K562 (cell line): ENCODE results near the gene ALKBH8. TPM values are rescaled to one million over a fixed set of nuclear protein-coding genes. Genes with fewer than 3 reads are reported as not detected.

Experiments
- CCAR2 ChIP-seq: fragments of 200-400 bp; formaldehyde crosslinking; IDR thresholded peaks from 2 replicates; pipeline ENCODE4 v1.6.1; 2017; ENCODE audit warnings: mild to moderate bottlenecking, low read depth, low read length
- HNRNPK ChIP-seq: fragments of 200-400 bp; formaldehyde crosslinking; IDR thresholded peaks from one replicate; pipeline ENCODE4 v1.6.1; 2018; ENCODE audit warnings: mild to moderate bottlenecking, low read depth, low read length; ENCODE audit not compliant: poor library complexity, severe bottlenecking
- IRF1 ChIP-seq: sonication (generic); formaldehyde crosslinking; IDR thresholded peaks from 2 replicates; pipeline ENCODE4 v1.8.0; 2022; ENCODE audit warnings: missing genetic modification reagents, mild to moderate bottlenecking, borderline replicate concordance
- MTA2 ChIP-seq: fragments of 450-650 bp; IDR thresholded peaks from 2 replicates; pipeline ENCODE4 v1.6.1; 2016; ENCODE audit warnings: low read depth
- MYNN ChIP-seq, 2 experiments: sonication (generic); formaldehyde crosslinking in 1 of 2; IDR thresholded peaks; 2 replicates each; pipeline versions ENCODE4 v1.5.0 to v1.6.1; 2016 to 2020; ENCODE audit warnings: antibody characterized with exemption in 1 of 2, missing genetic modification reagents in 1 of 2
- PML ChIP-seq: IDR thresholded peaks from 2 replicates; pipeline ENCODE4 v1.6.1; 2012; ENCODE audit warnings: low read length, inconsistent platforms
- RCOR1 ChIP-seq, 2 experiments: IDR thresholded peaks; 2 replicates each; pipeline ENCODE4 v1.6.1; 2012; ENCODE audit warnings: low read depth in 2 of 2, low read length in 2 of 2, borderline replicate concordance in 1 of 2, improper control_type of control experiment in 1 of 2
- TEAD4 ChIP-seq, 2 experiments: sonication (generic) in 1 of 2; formaldehyde crosslinking in 1 of 2; IDR thresholded peaks; 2 replicates each; pipeline versions ENCODE4 v1.6.1 to v1.8.0; 2012 to 2022; ENCODE audit warnings: borderline replicate concordance in 1 of 2, inconsistent platforms in 1 of 2, low read length in 1 of 2, mild to moderate bottlenecking in 1 of 2, missing genetic modification reagents in 1 of 2
- TFAM ChIP-seq: fragments of 250-450 bp; sonication (Bioruptor Pico); conservative IDR thresholded peaks from 2 replicates; pipeline ENCODE4 v1.5.0; 2021; ENCODE audit warnings: mild to moderate bottlenecking, moderate library complexity
- ZC3H8 ChIP-seq: fragments of 450-650 bp; IDR thresholded peaks from 2 replicates; pipeline ENCODE4 v1.6.1; 2017
- ZHX1 ChIP-seq: fragments of 150-350 bp; conservative IDR thresholded peaks from 2 replicates; pipeline ENCODE4 v1.6.1; 2014; ENCODE audit warnings: low read length
- ZNF444 ChIP-seq: fragments of 250-450 bp; sonication (Bioruptor Pico); IDR thresholded peaks from 2 replicates; pipeline ENCODE4 v1.4.0; 2020; ENCODE audit warnings: mild to moderate bottlenecking, moderate library complexity
- ZNF518B ChIP-seq: fragments of 250-450 bp; sonication (Bioruptor Pico); IDR thresholded peaks from 2 replicates; pipeline ENCODE4 v1.5.0; 2021; ENCODE audit warnings: mild to moderate bottlenecking, moderate library complexity
- ZSCAN32 ChIP-seq: fragments of 450-650 bp; formaldehyde crosslinking; IDR thresholded peaks from 2 replicates; pipeline ENCODE4 v1.4.0; 2020; ENCODE audit warnings: mild to moderate bottlenecking, moderate library complexity
- polyA plus RNA-seq, 8 experiments: library from polyadenylated mRNA; depleted of rRNA in 4 of 8; stranded (reverse) in 5 of 8; unstranded in 3 of 8; fragments of >200 nt; fragmentation: Nextera tagmentation in 2 of 8; fragmentation: Illumina TruSeq in 1 of 8; extraction: Ambion mirVana in 2 of 8; extraction: Trizol in 1 of 8; gene quantifications; 2 replicates each; pipeline versions ENCODE4 v1.2.1 to v1.2.3, GENCODE V29; 2011 to 2014; ENCODE audit warnings: inconsistent platforms in 1 of 8, missing spikeins in 1 of 8
- total RNA-seq, 7 experiments: library from RNA; depleted of rRNA in 6 of 7; stranded (reverse); fragments of >200 nt in 6 of 7; fragmentation: Illumina TruSeq in 2 of 7; extraction: Trizol in 2 of 7; gene quantifications; 2 replicates each; pipeline versions ENCODE4 v1.2.1 to v1.2.3, GENCODE V29; 2011 to 2021; ENCODE audit warnings: low replicate concordance in 1 of 7
- TF ChIP-seq, protein P1 (sequence below): sonication (generic); formaldehyde crosslinking; IDR thresholded peaks from 2 replicates; pipeline ENCODE4 v1.8.1; 2023; ENCODE audit warnings: missing genetic modification reagents, mild to moderate bottlenecking, borderline replicate concordance

ALKBH8 gene
- total and polyA plus RNA-seq, 9 of the 15 experiments (the other 6 are each of a cell fraction or from before 2014, with no cell fraction given): 4.3 to 14.4 (median 9.1) TPM

DNA sequence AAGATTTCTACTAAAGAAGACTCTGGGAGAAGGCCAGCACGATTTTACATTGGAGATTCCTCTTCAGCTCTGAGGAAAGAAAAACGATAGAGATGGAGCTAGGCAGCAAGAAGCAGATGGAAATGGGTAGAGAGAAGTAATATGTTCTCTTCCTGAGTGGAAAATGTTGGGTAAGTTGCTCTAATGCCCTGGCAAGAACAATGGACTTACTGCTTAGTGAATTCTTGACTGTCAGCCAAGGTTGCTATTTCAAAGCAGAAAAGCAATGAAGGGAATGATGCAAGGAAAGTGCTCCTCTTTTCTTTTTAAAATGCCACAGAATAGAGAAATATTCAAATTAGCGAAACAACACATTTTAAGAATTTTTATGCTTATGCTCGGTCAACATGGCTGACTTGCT lies 69.5 kb downstream of the ALKBH8 start (continued):
- TF ChIP-seq, protein P1, sequence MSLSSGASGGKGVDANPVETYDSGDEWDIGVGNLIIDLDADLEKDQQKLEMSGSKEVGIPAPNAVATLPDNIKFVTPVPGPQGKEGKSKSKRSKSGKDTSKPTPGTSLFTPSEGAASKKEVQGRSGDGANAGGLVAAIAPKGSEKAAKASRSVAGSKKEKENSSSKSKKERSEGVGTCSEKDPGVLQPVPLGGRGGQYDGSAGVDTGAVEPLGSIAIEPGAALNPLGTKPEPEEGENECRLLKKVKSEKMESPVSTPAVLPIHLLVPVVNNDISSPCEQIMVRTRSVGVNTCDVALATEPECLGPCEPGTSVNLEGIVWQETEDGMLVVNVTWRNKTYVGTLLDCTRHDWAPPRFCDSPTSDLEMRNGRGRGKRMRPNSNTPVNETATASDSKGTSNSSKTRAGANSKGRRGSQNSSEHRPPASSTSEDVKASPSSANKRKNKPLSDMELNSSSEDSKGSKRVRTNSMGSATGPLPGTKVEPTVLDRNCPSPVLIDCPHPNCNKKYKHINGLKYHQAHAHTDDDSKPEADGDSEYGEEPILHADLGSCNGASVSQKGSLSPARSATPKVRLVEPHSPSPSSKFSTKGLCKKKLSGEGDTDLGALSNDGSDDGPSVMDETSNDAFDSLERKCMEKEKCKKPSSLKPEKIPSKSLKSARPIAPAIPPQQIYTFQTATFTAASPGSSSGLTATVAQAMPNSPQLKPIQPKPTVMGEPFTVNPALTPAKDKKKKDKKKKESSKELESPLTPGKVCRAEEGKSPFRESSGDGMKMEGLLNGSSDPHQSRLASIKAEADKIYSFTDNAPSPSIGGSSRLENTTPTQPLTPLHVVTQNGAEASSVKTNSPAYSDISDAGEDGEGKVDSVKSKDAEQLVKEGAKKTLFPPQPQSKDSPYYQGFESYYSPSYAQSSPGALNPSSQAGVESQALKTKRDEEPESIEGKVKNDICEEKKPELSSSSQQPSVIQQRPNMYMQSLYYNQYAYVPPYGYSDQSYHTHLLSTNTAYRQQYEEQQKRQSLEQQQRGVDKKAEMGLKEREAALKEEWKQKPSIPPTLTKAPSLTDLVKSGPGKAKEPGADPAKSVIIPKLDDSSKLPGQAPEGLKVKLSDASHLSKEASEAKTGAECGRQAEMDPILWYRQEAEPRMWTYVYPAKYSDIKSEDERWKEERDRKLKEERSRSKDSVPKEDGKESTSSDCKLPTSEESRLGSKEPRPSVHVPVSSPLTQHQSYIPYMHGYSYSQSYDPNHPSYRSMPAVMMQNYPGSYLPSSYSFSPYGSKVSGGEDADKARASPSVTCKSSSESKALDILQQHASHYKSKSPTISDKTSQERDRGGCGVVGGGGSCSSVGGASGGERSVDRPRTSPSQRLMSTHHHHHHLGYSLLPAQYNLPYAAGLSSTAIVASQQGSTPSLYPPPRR (CRISPR knock-in tag): no peak
- TF ChIP-seq MYNN (IDR thresholded peaks at IDR 0.05): no peak
- no peak for TF ChIP-seq MYNN (CRISPR knock-in tag; IDR thresholded peaks at IDR 0.05)
- no peak for TF ChIP-seq RCOR1 (IDR thresholded peaks at IDR 0.05; ENCODE audit: borderline replicate concordance in 1 of 2, low read depth in 2 of 2, low read length in 2 of 2)
- TF ChIP-seq ZSCAN32 (CRISPR knock-in tag): no peak
- no peak for TF ChIP-seq MTA2
- no peak for TF ChIP-seq ZHX1
- no peak for TF ChIP-seq TFAM (CRISPR knock-in tag)
- TF ChIP-seq ZNF518B (CRISPR knock-in tag): no peak
- TF ChIP-seq IRF1 (CRISPR knock-in tag): no peak
- TF ChIP-seq ZC3H8: no peak
- no peak for TF ChIP-seq TEAD4 (IDR thresholded peaks at IDR 0.05; ENCODE audit: low read length)
- TF ChIP-seq TEAD4 (CRISPR knock-in tag; IDR thresholded peaks at IDR 0.05; ENCODE audit: borderline replicate concordance): no peak
- no peak for TF ChIP-seq HNRNPK
- TF ChIP-seq ZNF444 (CRISPR knock-in tag): no peak
- TF ChIP-seq CCAR2: no peak
- TF ChIP-seq PML: no peak
